ENCODE results near the gene ARID5B. TPM values are rescaled to one million over a fixed set of nuclear protein-coding genes. Genes with fewer than 3 reads are reported as not detected.

ARID5B gene
- total and polyA plus RNA-seq, 2 experiments from 2014 or later, result 1.3 to 1.6 TPM

GRCh38 chr10:61905837-61906561 is 4.5 kb downstream of the ARID5B start:
- no peak overlapping the region for H3K4me2 ChIP-seq
- no peaks in the 10 kb centered on the region for H3K36me3 ChIP-seq (ENCODE audit: insufficient read depth)
- no peaks in the 10 kb centered on the region; the same call in 1 of the 2 replicates for H3K79me2 ChIP-seq (replicated peaks; ENCODE audit: insufficient read depth)

More at GRCh38 chr10:61905837-61906561, 4.5 kb downstream of the ARID5B start:
- TF ChIP-seq ZNF462 (CRISPR knock-in tag; IDR thresholded peaks at IDR 0.05) (no peak), POLR2AphosphoS5 (IDR thresholded peaks at IDR 0.05; ENCODE audit: low read depth) (no peak), STAT1 (IDR thresholded peaks at IDR 0.05; ENCODE audit: unreplicated experiment) (no peak), REST (IDR thresholded peaks at IDR 0.05; ENCODE audit: unreplicated experiment) (no peak), ZNF114 (CRISPR knock-in tag; IDR thresholded peaks at IDR 0.05) (no peak), JUNB (IDR thresholded peaks at IDR 0.05; ENCODE audit: unreplicated experiment) (no peak), CREB1 (CRISPR knock-in tag; IDR thresholded peaks at IDR 0.05; ENCODE audit: low read depth) (no peak), CTCF (conservative IDR thresholded peaks at IDR 0.05; ENCODE audit: low read depth in 2 of 2) (no peak), ZNF331 (CRISPR knock-in tag; IDR thresholded peaks at IDR 0.05; ENCODE audit: low read depth) (no peak), EZH2 (IDR thresholded peaks at IDR 0.05; ENCODE audit: low read depth, unreplicated experiment) (no peak), EZH2phosphoT487 (IDR thresholded peaks at IDR 0.05; ENCODE audit: unreplicated experiment) (no peak), NANOG (IDR thresholded peaks at IDR 0.05; ENCODE audit: borderline replicate concordance) (no peak), ETS1 (IDR thresholded peaks at IDR 0.05) (no peak)
- H3K4me1 Mint-ChIP-seq, result peaks cover 14% of the 10 kb centered on the region
- no peak overlapping the region for H3K27ac Mint-ChIP-seq
- DNase-seq (ENCODE audit: low spot score), result no peak
- H4K20me1 ChIP-seq (replicated peaks; ENCODE audit: insufficient read depth), result no peaks in the 10 kb centered on the region
- H3K27ac ChIP-seq (ENCODE audit: low read depth), result no peak overlapping the region
- no peaks in the 10 kb centered on the region for H3F3A ChIP-seq (replicated peaks; ENCODE audit: low read depth)
- ATAC-seq, result no peak
- H3K36me3 Mint-ChIP-seq (ENCODE audit: low read depth), result no peaks in the 10 kb centered on the region; the same call in 2 of the 3 replicates
- no peak overlapping the region for H2AFZ ChIP-seq
- no peak overlapping the region for H3K4me3 ChIP-seq
- H3K9me2 ChIP-seq (ENCODE audit: insufficient read depth), result no peaks in the 10 kb centered on the region
- H3K27me3 ChIP-seq (ENCODE audit: insufficient read depth), result peaks cover 10% of the 10 kb centered on the region
- H3K9me3 Mint-ChIP-seq, result no peaks in the 10 kb centered on the region
- H3K4me1 ChIP-seq (ENCODE audit: insufficient read depth), result peaks cover 7% of the 10 kb centered on the region
- peaks cover 19% of the 10 kb centered on the region for H3K27me3 Mint-ChIP-seq (ENCODE audit: insufficient read depth, low read depth, poor library complexity)
- no peak overlapping the region for H3K4me3 Mint-ChIP-seq

All from GM23338 (cell line).